OCI-LY3 (cell line): ENCODE data around the gene SUMO4.

ENCODE experiments used
- CTCF ChIP-seq: fragments of 200-600, 300-600 bp; sonication (generic); IDR thresholded peaks from 2 replicates; pipeline ENCODE4 v1.5.1; 2014; ENCODE audit warnings: antibody characterized with exemption, low read length, low read depth
- EZH2phosphoT487 ChIP-seq: fragments of 200-600 bp; shearing (Covaris generic); IDR thresholded peaks from 2 replicates; pipeline ENCODE4 v1.6.1; 2018; ENCODE audit warnings: antibody characterized with exemption, mixed run types, low read depth

- no peak for TF ChIP-seq CTCF
- TF ChIP-seq EZH2phosphoT487 = no peak
These were observed 2.7 kb upstream of the SUMO4 start for GRCh38 chr6:149397384-149397783.
